ENCODE results near the gene PTPRN2. TPM values are rescaled to one million over a fixed set of nuclear protein-coding genes. Genes with fewer than 3 reads are reported as not detected.

The PTPRN2 gene
- total RNA-seq, 1 experiment from 2014 or later = 0.11 TPM

DNA sequence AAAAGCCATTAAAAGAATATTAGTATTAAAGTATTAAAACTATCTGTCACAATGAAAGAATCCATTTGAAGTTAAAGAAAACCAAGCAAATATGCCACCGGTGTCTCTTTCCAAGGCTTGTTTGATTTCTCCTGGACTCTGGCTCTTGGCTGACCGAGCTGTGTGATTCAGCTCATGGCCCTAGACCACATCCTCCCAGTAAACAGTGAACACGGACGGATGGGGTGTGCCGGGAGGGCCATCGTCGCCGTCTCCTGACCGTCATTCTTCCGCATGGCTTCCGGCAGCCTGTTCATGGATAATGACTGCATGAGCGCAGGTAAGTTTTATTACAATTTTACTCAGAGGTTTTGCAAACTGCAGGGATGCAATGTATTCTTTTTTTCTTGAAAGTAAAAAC is 1032.3 kb downstream of the PTPRN2 start:
- POLR2A ChIA-PET (ENCODE audit: low non-redundant PET) = no interaction called here
- no peak overlapping the region for H3K4me3 ChIP-seq (ENCODE audit: low read depth, low read length, poor library complexity, severe bottlenecking)
- intact Hi-C loops (cut with micrococcal nuclease; ENCODE audit: unreplicated experiment) = no loop called here
- H3K27me3 ChIP-seq (replicated peaks; ENCODE audit: insufficient read depth, low read depth, low read length, poor library complexity) = no peaks in the 10 kb centered on the region
- no peaks in the 10 kb centered on the region for H3K36me3 ChIP-seq (ENCODE audit: insufficient read depth, low read length, poor library complexity, severe bottlenecking)
- H3K27ac ChIP-seq (ENCODE audit: low read depth, low read length, poor library complexity, severe bottlenecking) = no peak overlapping the region
- no peak for DNase-seq (ENCODE audit: low spot score)
- no TSS peak for BruUV-seq (replicated peaks)
- H3K4me1 ChIP-seq (ENCODE audit: insufficient read depth, low read length, poor library complexity, severe bottlenecking) = no peaks in the 10 kb centered on the region
- TF ChIP-seq EZH2 (IDR thresholded peaks at IDR 0.05; ENCODE audit: borderline replicate concordance, low read depth, low read length, poor library complexity, severe bottlenecking) (no peak), CTCF (conservative IDR thresholded peaks at IDR 0.05; ENCODE audit: low read depth, low read length) (no peak)
- H3K9me3 ChIP-seq (ENCODE audit: low read depth, low read length, poor library complexity, severe bottlenecking) = no peaks in the 10 kb centered on the region
- CTCF ChIA-PET = no interaction called here

GRCh38 chr7:157554393-157555238 is 1033.0 kb downstream of the PTPRN2 start:
- Histone ChIP-seq H3K4me3 (ENCODE audit: low read depth, low read length, poor library complexity, severe bottlenecking) (no peak overlapping the region), H3K36me3 (ENCODE audit: insufficient read depth, low read length, poor library complexity, severe bottlenecking) (no peaks in the 10 kb centered on the region), H3K27ac (ENCODE audit: low read depth, low read length, poor library complexity, severe bottlenecking) (no peak overlapping the region), H3K4me1 (ENCODE audit: insufficient read depth, low read length, poor library complexity, severe bottlenecking) (no peaks in the 10 kb centered on the region), H3K9me3 (ENCODE audit: low read depth, low read length, poor library complexity, severe bottlenecking) (no peaks in the 10 kb centered on the region), H3K27me3 (replicated peaks; ENCODE audit: insufficient read depth, low read depth, low read length, poor library complexity) (no peaks in the 10 kb centered on the region)
- TF ChIP-seq CTCF (conservative IDR thresholded peaks at IDR 0.05; ENCODE audit: low read depth, low read length) (no peak), EZH2 (IDR thresholded peaks at IDR 0.05; ENCODE audit: borderline replicate concordance, low read depth, low read length, poor library complexity, severe bottlenecking) (no peak)
- CTCF ChIA-PET = interaction anchor here (0.6 kb wide), 1 partner anchor 983 kb away, joined by 3 read pairs; no protein-coding TSS in a partner anchor
- POLR2A ChIA-PET (ENCODE audit: low non-redundant PET) = no interaction called here
- intact Hi-C loops (cut with micrococcal nuclease; ENCODE audit: unreplicated experiment) = no loop called here
- no peak for DNase-seq (ENCODE audit: low spot score)
- no TSS peak for BruUV-seq (replicated peaks)

DNA sequence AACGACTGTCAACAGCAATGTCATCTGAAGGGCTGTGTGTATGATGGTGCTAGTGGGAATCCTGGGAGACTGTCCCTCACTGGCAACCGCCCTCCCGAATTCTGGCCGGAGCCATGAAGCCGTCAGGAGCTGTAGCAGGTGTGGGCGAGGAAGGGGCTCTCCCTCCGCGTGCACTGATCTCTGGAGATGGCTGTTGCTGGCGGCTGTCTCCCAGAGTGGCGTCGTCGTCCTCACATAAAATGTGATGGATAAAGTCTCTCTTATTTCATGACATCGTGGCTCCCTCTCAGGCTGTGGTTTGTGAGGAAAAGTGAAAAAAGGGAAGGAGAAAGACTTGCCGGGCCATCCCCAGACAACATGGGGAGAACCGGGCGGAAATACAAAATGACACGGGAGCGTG is 1034.4 kb downstream of the PTPRN2 start:
- no peaks in the 10 kb centered on the region for H3K4me1 ChIP-seq (ENCODE audit: insufficient read depth, low read length, poor library complexity, severe bottlenecking)
- intact Hi-C loops (cut with micrococcal nuclease; ENCODE audit: unreplicated experiment) = no loop called here
- no peak overlapping the region for H3K27ac ChIP-seq (ENCODE audit: low read depth, low read length, poor library complexity, severe bottlenecking)
- CTCF ChIA-PET = no interaction called here
- DNase-seq (ENCODE audit: low spot score) = no peak
- no peaks in the 10 kb centered on the region for H3K9me3 ChIP-seq (ENCODE audit: low read depth, low read length, poor library complexity, severe bottlenecking)
- no peaks in the 10 kb centered on the region for H3K36me3 ChIP-seq (ENCODE audit: insufficient read depth, low read length, poor library complexity, severe bottlenecking)
- H3K4me3 ChIP-seq (ENCODE audit: low read depth, low read length, poor library complexity, severe bottlenecking) = no peak overlapping the region
- TF ChIP-seq EZH2 (IDR thresholded peaks at IDR 0.05; ENCODE audit: borderline replicate concordance, low read depth, low read length, poor library complexity, severe bottlenecking) (no peak), CTCF (conservative IDR thresholded peaks at IDR 0.05; ENCODE audit: low read depth, low read length) (no peak)
- POLR2A ChIA-PET (ENCODE audit: low non-redundant PET) = no interaction called here
- H3K27me3 ChIP-seq (replicated peaks; ENCODE audit: insufficient read depth, low read depth, low read length, poor library complexity) = no peaks in the 10 kb centered on the region
- BruUV-seq (replicated peaks) = no TSS peak

All from A673 (cell line).